ENCODE results near the gene FGF18. TPM values are rescaled to one million over a fixed set of nuclear protein-coding genes. Genes with fewer than 3 reads are reported as not detected.

The FGF18 gene
- total and polyA plus RNA-seq, 2 donors (not counting 3 experiments of a cell fraction or from before 2014, with no cell fraction given) = 0.04 to 0.27 TPM

DNA sequence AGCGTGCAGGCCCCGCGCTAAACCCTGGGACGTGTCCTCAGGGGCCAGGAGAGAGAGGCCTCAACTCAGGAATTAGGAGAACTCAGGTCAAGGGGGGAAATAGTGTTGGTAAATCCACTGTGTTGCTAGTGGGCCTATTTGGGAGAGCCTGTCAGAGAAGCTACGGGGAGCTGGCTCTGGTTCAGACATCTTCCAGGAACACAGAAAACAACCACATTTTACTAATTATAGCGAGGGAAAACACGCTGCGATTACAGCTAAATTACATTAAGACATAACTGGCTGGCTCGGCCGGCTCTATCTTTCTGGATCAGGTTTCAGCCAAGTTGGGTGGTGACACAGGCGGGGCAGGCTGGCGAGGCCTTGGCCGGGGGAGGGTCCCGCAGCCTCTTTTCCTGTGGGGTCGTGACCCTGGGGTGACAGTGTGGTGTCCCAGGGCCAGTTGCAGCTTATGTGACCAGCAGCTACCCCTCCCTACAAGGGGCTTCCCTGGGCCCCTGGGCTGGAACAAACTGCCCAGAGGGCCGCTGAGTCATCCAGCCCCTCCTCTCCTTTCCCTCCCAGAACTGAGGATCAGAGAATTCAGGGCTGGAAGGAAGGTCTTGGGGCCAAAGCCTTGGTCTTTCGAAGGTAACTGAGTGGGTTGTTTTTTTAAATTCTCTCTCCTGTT is 75.1 kb downstream of the FGF18 start:
- Histone ChIP-seq H3K79me2 (ENCODE audit: control insufficient read depth, insufficient read depth, low read length) (no peaks in the 10 kb centered on the region), H3K4me2 (ENCODE audit: insufficient read depth, low read length) (no peak overlapping the region), H3K27ac (ENCODE audit: insufficient read depth, low read depth, low read length) (no peak overlapping the region), H3K9me1 (replicated peaks; ENCODE audit: control insufficient read depth, extremely low read depth, insufficient read depth, low read length) (no peaks in the 10 kb centered on the region), H3K4me3 (replicated peaks in 1 of 3; ENCODE audit: insufficient read depth in 1 of 3, low read depth in 1 of 3, low read length in 3 of 3) (no peak overlapping the region), H3K36me3 (ENCODE audit: control insufficient read depth in 2 of 2, extremely low read depth in 1 of 2, insufficient read depth in 2 of 2, low read length in 2 of 2) (no peaks in the 10 kb centered on the region), H3K4me1 (ENCODE audit: control insufficient read depth, extremely low read depth, insufficient read depth, low read length) (peaks cover 8% of the 10 kb centered on the region), H3K9ac (replicated peaks; ENCODE audit: extremely low read depth, insufficient read depth, low read length) (no peak overlapping the region), H3K27me3 (ENCODE audit: control insufficient read depth in 2 of 2, insufficient read depth in 2 of 2, low read length in 2 of 2) (peaks cover 0 to 3% of the 10 kb centered on the region in 2 experiments), H4K20me1 (replicated peaks; ENCODE audit: control insufficient read depth, extremely low read depth, insufficient read depth, low read length) (no peaks in the 10 kb centered on the region), H3K9me3 (replicated peaks; ENCODE audit: control insufficient read depth, insufficient read depth, low read length) (no peaks in the 10 kb centered on the region), H2AFZ (ENCODE audit: low read depth, low read length) (peak overlapping the region; percentile 47)
- dilution Hi-C loops (cut with MboI; ENCODE audit: extremely low pct_ligation_motif_present, low sequenced_read_pairs) (no loop called here), intact Hi-C loops (cut with micrococcal nuclease) (no loop called here)
- TF ChIP-seq FOS (IDR thresholded peaks at IDR 0.05; ENCODE audit: borderline replicate concordance, insufficient read depth, low read length) (peak; percentile 40), MYC (IDR thresholded peaks at IDR 0.05; ENCODE audit: low read depth, low read length) (no peak)
- no TSS peak for BruUV-seq (replicated peaks)
- DNase-seq (ENCODE audit: low read depth, low spot score) (peak; percentile 63), FAIRE-seq (peak; percentile 37)
- ChIA-PET POLR2A (interaction anchor here (0.9 kb wide), 1 partner anchor 77 kb away, joined by 3 read pairs; no protein-coding TSS in a partner anchor), CTCF (interaction anchor here (0.7 to 2.7 kb wide), 2 partner anchors 11 to 565 kb away, joined by 4 to 14 read pairs; no protein-coding TSS in a partner anchor)

GRCh38 chr5:171495122-171495700 is 75.8 kb downstream of the FGF18 start:
- no peak overlapping the region for H3K27ac ChIP-seq (ENCODE audit: insufficient read depth, low read depth, low read length)
- peaks cover 0 to 2% of the 10 kb centered on the region in 2 experiments for H3K27me3 ChIP-seq (ENCODE audit: control insufficient read depth in 2 of 2, insufficient read depth in 2 of 2, low read length in 2 of 2)
- ChIA-PET POLR2A (no interaction called here), CTCF (interaction anchor here (0.9 to 2.7 kb wide), 2 partner anchors 11 to 27 kb away, joined by 3 to 14 read pairs; no protein-coding TSS in a partner anchor)
- peak; percentile 38 for FAIRE-seq
- no peaks in the 10 kb centered on the region for H4K20me1 ChIP-seq (replicated peaks; ENCODE audit: control insufficient read depth, extremely low read depth, insufficient read depth, low read length)
- peaks cover 8% of the 10 kb centered on the region for H3K4me1 ChIP-seq (ENCODE audit: control insufficient read depth, extremely low read depth, insufficient read depth, low read length)
- dilution Hi-C loops (cut with MboI; ENCODE audit: extremely low pct_ligation_motif_present, low sequenced_read_pairs) (no loop called here), intact Hi-C loops (cut with micrococcal nuclease) (no loop called here)
- H3K9me3 ChIP-seq (replicated peaks; ENCODE audit: control insufficient read depth, insufficient read depth, low read length) = no peaks in the 10 kb centered on the region
- no peak overlapping the region for H3K4me3 ChIP-seq (replicated peaks in 1 of 3; ENCODE audit: insufficient read depth in 1 of 3, low read depth in 1 of 3, low read length in 3 of 3)
- H3K4me2 ChIP-seq (ENCODE audit: insufficient read depth, low read length) = no peak overlapping the region
- no TSS peak for BruUV-seq (replicated peaks)
- H3K79me2 ChIP-seq (ENCODE audit: control insufficient read depth, insufficient read depth, low read length) = no peaks in the 10 kb centered on the region
- no peak overlapping the region for H2AFZ ChIP-seq (ENCODE audit: low read depth, low read length)
- DNase-seq (ENCODE audit: low read depth, low spot score) = no peak
- H3K9ac ChIP-seq (replicated peaks; ENCODE audit: extremely low read depth, insufficient read depth, low read length) = no peak overlapping the region
- no peak for TF ChIP-seq EZH2 (IDR thresholded peaks at IDR 0.05; ENCODE audit: borderline replicate concordance, low read depth, low read length, severe bottlenecking)
- TF ChIP-seq POLR2A (IDR thresholded peaks at IDR 0.05; ENCODE audit: low read depth, low read length) = no peak
- TF ChIP-seq JUN (IDR thresholded peaks at IDR 0.05; ENCODE audit: borderline replicate concordance, insufficient read depth, insufficient read length, low read depth) = no peak
- TF ChIP-seq FOS (IDR thresholded peaks at IDR 0.05; ENCODE audit: borderline replicate concordance, insufficient read depth, low read length) = no peak
- no peak for TF ChIP-seq POLR2AphosphoS5 (IDR thresholded peaks at IDR 0.05; ENCODE audit: insufficient read depth, low read depth, low read length)
- no peak for TF ChIP-seq CTCF (IDR thresholded peaks at IDR 0.05; ENCODE audit: extremely low read depth in 1 of 2, insufficient read depth in 1 of 2, low read depth in 1 of 2, low read length in 2 of 2)
- TF ChIP-seq GATA2 (IDR thresholded peaks at IDR 0.05; ENCODE audit: insufficient read depth, insufficient read length, low read depth, low read length) = no peak
- TF ChIP-seq MYC (IDR thresholded peaks at IDR 0.05; ENCODE audit: low read depth, low read length) = no peak
- TF ChIP-seq, protein P1, sequence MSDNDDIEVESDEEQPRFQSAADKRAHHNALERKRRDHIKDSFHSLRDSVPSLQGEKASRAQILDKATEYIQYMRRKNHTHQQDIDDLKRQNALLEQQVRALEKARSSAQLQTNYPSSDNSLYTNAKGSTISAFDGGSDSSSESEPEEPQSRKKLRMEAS (IDR thresholded peaks at IDR 0.05; ENCODE audit: insufficient read depth, insufficient read length) = no peak
- no peaks in the 10 kb centered on the region for H3K36me3 ChIP-seq (ENCODE audit: control insufficient read depth in 2 of 2, extremely low read depth in 1 of 2, insufficient read depth in 2 of 2, low read length in 2 of 2)
- H3K9me1 ChIP-seq (replicated peaks; ENCODE audit: control insufficient read depth, extremely low read depth, insufficient read depth, low read length) = no peaks in the 10 kb centered on the region

All from endothelial cell of umbilical vein (primary cell).